ENCODE results near the gene ARID5B.

Gene ARID5B

DNA sequence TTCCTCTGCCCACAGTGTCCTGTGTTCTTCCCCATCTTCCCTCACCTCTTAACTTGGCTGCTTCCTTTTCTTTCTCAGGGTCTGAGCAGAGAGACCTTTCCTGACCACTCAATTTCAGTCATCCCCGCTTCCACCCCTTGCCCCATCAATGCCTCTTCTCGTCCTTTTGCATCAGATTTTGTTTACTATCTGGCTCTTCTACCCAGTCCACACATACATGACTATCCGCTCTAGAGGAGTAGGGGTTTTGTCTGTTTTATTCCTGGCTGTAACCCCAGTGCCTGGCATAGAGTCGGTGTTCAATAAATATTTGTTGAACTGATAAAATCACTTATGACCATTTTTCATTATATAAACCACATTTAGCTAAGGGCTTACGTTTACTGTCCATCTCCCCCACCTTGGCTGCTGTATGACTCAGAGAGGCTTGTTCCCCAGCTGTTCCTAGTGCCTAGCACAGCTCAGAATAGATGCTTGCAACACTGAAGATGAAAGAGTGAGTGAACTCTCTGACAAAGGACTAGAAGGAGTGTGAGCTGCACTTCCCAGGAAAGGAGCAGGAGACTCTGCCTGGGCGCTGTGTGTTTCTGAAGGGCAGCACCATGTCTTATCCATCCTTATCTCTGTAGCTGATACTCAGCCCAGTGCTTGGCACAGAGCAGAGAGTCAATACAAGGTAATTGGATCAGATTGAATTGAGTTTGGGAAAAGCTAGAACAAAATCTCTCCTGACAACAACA lies 21.9 kb downstream of the ARID5B start:
- TF ChIP-seq FOXM1 (IDR thresholded peaks at IDR 0.05; ENCODE audit: borderline replicate concordance) = no peak
- no peak for TF ChIP-seq CTBP1 (IDR thresholded peaks at IDR 0.05; ENCODE audit: borderline replicate concordance)
- no peak for TF ChIP-seq TARDBP (IDR thresholded peaks at IDR 0.05)
- no peak for TF ChIP-seq ZNF384 (IDR thresholded peaks at IDR 0.05)
- no peak for TF ChIP-seq FOXK2 (IDR thresholded peaks at IDR 0.05)
- TF ChIP-seq BHLHE40 (IDR thresholded peaks at IDR 0.05; ENCODE audit: borderline replicate concordance) = no peak
- no peak for TF ChIP-seq FOXA1 (IDR thresholded peaks at IDR 0.05)
- TF ChIP-seq LEF1 (IDR thresholded peaks at IDR 0.05; ENCODE audit: borderline replicate concordance) = no peak
- no peak for TF ChIP-seq NFRKB (IDR thresholded peaks at IDR 0.05)
- no peak for TF ChIP-seq SUZ12 (IDR thresholded peaks at IDR 0.05)
- TF ChIP-seq ELF4 (IDR thresholded peaks at IDR 0.05) = no peak
- TF ChIP-seq, protein P1, sequence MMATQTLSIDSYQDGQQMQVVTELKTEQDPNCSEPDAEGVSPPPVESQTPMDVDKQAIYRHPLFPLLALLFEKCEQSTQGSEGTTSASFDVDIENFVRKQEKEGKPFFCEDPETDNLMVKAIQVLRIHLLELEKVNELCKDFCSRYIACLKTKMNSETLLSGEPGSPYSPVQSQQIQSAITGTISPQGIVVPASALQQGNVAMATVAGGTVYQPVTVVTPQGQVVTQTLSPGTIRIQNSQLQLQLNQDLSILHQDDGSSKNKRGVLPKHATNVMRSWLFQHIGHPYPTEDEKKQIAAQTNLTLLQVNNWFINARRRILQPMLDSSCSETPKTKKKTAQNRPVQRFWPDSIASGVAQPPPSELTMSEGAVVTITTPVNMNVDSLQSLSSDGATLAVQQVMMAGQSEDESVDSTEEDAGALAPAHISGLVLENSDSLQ (IDR thresholded peaks at IDR 0.05) = no peak
- no peak for TF ChIP-seq HDGF (IDR thresholded peaks at IDR 0.05; ENCODE audit: borderline replicate concordance)
- no peak for TF ChIP-seq SP1 (IDR thresholded peaks at IDR 0.05)
- TF ChIP-seq L3MBTL2 (conservative IDR thresholded peaks at IDR 0.05) = no peak
- TF ChIP-seq ARNT (IDR thresholded peaks at IDR 0.05) = no peak
- POLR2A ChIA-PET = no interaction called here
- DNase-seq (ENCODE audit: extremely low spot score) = no peak
- CTCF ChIA-PET = no interaction called here

DNA sequence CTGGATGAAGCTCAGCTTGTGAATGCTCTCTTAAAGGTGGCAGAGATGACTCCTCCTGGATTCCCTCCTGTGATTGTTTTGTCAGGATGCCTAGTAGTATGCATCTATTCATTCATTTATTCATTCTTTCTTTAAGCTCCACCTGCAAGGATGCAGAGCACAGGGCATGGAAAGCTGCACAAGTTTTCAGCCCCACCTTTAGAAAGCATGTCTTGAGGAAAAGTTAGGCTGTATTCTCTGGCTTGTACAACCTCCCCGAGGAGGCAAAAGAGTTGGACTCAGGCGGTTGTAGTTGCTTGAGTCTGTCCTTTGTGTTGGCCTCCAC lies 22.4 kb downstream of the ARID5B start:
- ChIA-PET POLR2A (no interaction called here), CTCF (no interaction called here)
- DNase-seq (ENCODE audit: extremely low spot score) = no peak
- no peak for TF ChIP-seq TARDBP (IDR thresholded peaks at IDR 0.05)
- TF ChIP-seq FOXA1 (IDR thresholded peaks at IDR 0.05) = no peak
- TF ChIP-seq FOXM1 (IDR thresholded peaks at IDR 0.05; ENCODE audit: borderline replicate concordance) = no peak
- no peak for TF ChIP-seq SP1 (IDR thresholded peaks at IDR 0.05)
- TF ChIP-seq LEF1 (IDR thresholded peaks at IDR 0.05; ENCODE audit: borderline replicate concordance) = no peak
- TF ChIP-seq ZNF384 (IDR thresholded peaks at IDR 0.05) = no peak
- no peak for TF ChIP-seq BHLHE40 (IDR thresholded peaks at IDR 0.05; ENCODE audit: borderline replicate concordance)
- TF ChIP-seq SUZ12 (IDR thresholded peaks at IDR 0.05) = no peak
- no peak for TF ChIP-seq HDGF (IDR thresholded peaks at IDR 0.05; ENCODE audit: borderline replicate concordance)

DNA sequence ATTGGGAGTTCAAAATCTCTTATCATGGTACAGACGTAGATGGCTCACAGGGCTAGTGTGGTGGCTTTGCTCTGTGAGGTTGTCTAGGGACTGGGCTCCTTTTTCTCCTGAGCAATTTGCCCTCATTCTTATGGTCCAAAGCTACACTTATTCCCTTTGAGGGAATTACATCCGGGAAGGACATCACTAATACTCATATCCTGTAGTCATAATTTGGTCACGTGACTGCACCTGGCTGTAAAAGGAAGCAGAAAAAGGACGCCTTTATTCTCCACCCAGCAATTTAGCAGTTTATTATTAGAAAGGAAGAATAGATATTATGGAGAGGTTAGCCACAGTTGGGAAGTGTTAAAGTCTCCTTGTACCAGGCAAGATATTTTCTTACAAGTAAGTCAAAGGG lies 28.1 kb downstream of the ARID5B start:
- TF ChIP-seq NFRKB (IDR thresholded peaks at IDR 0.05) (no peak), HDGF (IDR thresholded peaks at IDR 0.05; ENCODE audit: borderline replicate concordance) (no peak), FOXA1 (IDR thresholded peaks at IDR 0.05) (no peak)
- DNase-seq (ENCODE audit: extremely low spot score) = no peak
- ChIA-PET CTCF (no interaction called here), POLR2A (no interaction called here)

DNA sequence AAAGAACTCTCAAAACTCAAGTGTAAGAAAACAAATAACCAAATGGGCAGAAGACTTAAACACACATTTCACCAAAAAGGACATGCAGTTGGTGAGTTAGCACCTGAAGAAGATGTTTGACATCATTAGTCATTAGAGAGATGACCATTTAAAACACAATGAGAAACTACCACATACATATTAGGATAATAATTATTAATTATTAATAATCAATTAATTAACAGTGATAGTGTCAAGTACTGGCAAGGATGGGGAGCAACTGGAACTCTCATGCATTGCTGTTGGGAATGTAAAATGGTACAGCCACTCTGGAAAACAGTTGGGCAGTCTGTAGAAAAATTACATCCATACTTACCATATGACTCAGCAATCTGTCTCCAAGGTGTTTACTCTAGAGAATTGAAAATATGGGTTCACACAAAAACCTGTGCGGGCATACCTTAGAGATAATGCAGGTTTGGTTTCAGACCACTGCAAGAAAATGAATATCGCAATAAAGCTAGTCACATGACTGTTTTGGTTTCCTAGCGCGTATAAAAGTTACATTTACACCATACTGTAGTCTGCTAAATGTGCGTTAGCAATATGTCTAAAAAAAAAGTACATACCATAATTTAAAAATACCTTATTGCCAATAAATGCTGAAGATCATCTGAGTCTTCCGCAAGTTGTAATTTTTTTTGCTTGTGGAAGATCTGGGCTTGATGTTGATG lies 30.3 kb downstream of the ARID5B start:
- CTCF ChIA-PET = interaction anchor here (0.6 kb wide), 1 partner anchor 88 kb away, joined by 3 read pairs; no protein-coding TSS in a partner anchor
- no peak for DNase-seq (ENCODE audit: extremely low spot score)
- POLR2A ChIA-PET = no interaction called here
- TF ChIP-seq ARNT (IDR thresholded peaks at IDR 0.05) (no peak), LEF1 (IDR thresholded peaks at IDR 0.05; ENCODE audit: borderline replicate concordance) (no peak), CTBP1 (IDR thresholded peaks at IDR 0.05; ENCODE audit: borderline replicate concordance) (no peak), FOXK2 (IDR thresholded peaks at IDR 0.05) (no peak), TARDBP (IDR thresholded peaks at IDR 0.05) (no peak), ELF4 (IDR thresholded peaks at IDR 0.05) (no peak), FOXA1 (IDR thresholded peaks at IDR 0.05) (no peak), BHLHE40 (IDR thresholded peaks at IDR 0.05; ENCODE audit: borderline replicate concordance) (no peak), SUZ12 (IDR thresholded peaks at IDR 0.05) (no peak), SP1 (IDR thresholded peaks at IDR 0.05) (no peak), L3MBTL2 (conservative IDR thresholded peaks at IDR 0.05) (no peak), HDGF (IDR thresholded peaks at IDR 0.05; ENCODE audit: borderline replicate concordance) (no peak)
- TF ChIP-seq, protein P1 (IDR thresholded peaks at IDR 0.05) = no peak

- ChIA-PET CTCF (no interaction called here), POLR2A (interaction anchor here (1.0 kb wide), 1 partner anchor 115 kb away, joined by 3 read pairs; no protein-coding TSS in a partner anchor)
- TF ChIP-seq SUZ12 (IDR thresholded peaks at IDR 0.05) (no peak), BHLHE40 (IDR thresholded peaks at IDR 0.05; ENCODE audit: borderline replicate concordance) (no peak), ARNT (IDR thresholded peaks at IDR 0.05) (no peak), ELF4 (IDR thresholded peaks at IDR 0.05) (no peak), NFRKB (IDR thresholded peaks at IDR 0.05) (no peak), ZNF384 (IDR thresholded peaks at IDR 0.05) (no peak), LEF1 (IDR thresholded peaks at IDR 0.05; ENCODE audit: borderline replicate concordance) (no peak), L3MBTL2 (conservative IDR thresholded peaks at IDR 0.05) (no peak)
- TF ChIP-seq, protein P1 (IDR thresholded peaks at IDR 0.05) = no peak
- no peak for DNase-seq (ENCODE audit: extremely low spot score)
Measured at GRCh38 chr10:61933859-61934555, 32.5 kb downstream of the ARID5B start.

- POLR2A ChIA-PET = no interaction called here
- DNase-seq (ENCODE audit: extremely low spot score) = no peak
- CTCF ChIA-PET = no interaction called here
- TF ChIP-seq SP1 (IDR thresholded peaks at IDR 0.05) (no peak), TARDBP (IDR thresholded peaks at IDR 0.05) (no peak), SUZ12 (IDR thresholded peaks at IDR 0.05) (no peak), NFRKB (IDR thresholded peaks at IDR 0.05) (no peak), LEF1 (IDR thresholded peaks at IDR 0.05; ENCODE audit: borderline replicate concordance) (no peak), FOXK2 (IDR thresholded peaks at IDR 0.05) (no peak), BHLHE40 (IDR thresholded peaks at IDR 0.05; ENCODE audit: borderline replicate concordance) (no peak), L3MBTL2 (conservative IDR thresholded peaks at IDR 0.05) (no peak), ARNT (IDR thresholded peaks at IDR 0.05) (no peak), HDGF (IDR thresholded peaks at IDR 0.05; ENCODE audit: borderline replicate concordance) (no peak), ELF4 (IDR thresholded peaks at IDR 0.05) (no peak), FOXA1 (IDR thresholded peaks at IDR 0.05) (no peak), FOXM1 (IDR thresholded peaks at IDR 0.05; ENCODE audit: borderline replicate concordance) (no peak), CTBP1 (IDR thresholded peaks at IDR 0.05; ENCODE audit: borderline replicate concordance) (no peak), ZNF384 (IDR thresholded peaks at IDR 0.05) (no peak)
- TF ChIP-seq, protein P1 (IDR thresholded peaks at IDR 0.05) = no peak
Measured at GRCh38 chr10:61935077-61935476, 33.6 kb downstream of the ARID5B start.

Data from HEK293T (cell line).